Measurements from ENCODE around the gene SKIL. TPM values are rescaled to one million over a fixed set of nuclear protein-coding genes. Genes with fewer than 3 reads are reported as not detected.

The SKIL gene
- total RNA-seq, 1 donor from 2014 or later: 29.4 TPM

GRCh38 chr3:170372190-170372879 lies 14.8 kb downstream of the SKIL start:
- intact Hi-C loops (cut with micrococcal nuclease): no loop called here
- H3K4me3 Mint-ChIP-seq: no peak overlapping the region
- no peaks in the 10 kb centered on the region for H3K27me3 Mint-ChIP-seq (ENCODE audit: insufficient read depth)
- H3K27ac Mint-ChIP-seq: no peak overlapping the region
- H3K4me1 Mint-ChIP-seq (ENCODE audit: low read depth): peaks cover 11% of the 10 kb centered on the region
- DNase-seq (ENCODE audit: low spot score): no peak
- H3K36me3 Mint-ChIP-seq (ENCODE audit: low read depth): peaks cover 8% of the 10 kb centered on the region
- no peaks in the 10 kb centered on the region for H3K9me3 Mint-ChIP-seq

GRCh38 chr3:170383567-170383966 lies 26.1 kb downstream of the SKIL start:
- H3K4me1 Mint-ChIP-seq (ENCODE audit: low read depth): no peaks in the 10 kb centered on the region
- H3K36me3 Mint-ChIP-seq (ENCODE audit: low read depth): peaks cover 28% of the 10 kb centered on the region
- H3K27ac Mint-ChIP-seq: no peak overlapping the region
- no peak for DNase-seq (ENCODE audit: low spot score)
- H3K27me3 Mint-ChIP-seq (ENCODE audit: insufficient read depth): no peaks in the 10 kb centered on the region
- peaks cover 4% of the 10 kb centered on the region for H3K9me3 Mint-ChIP-seq
- intact Hi-C loops (cut with micrococcal nuclease): no loop called here
- no peak overlapping the region for H3K4me3 Mint-ChIP-seq

GRCh38 chr3:170386468-170386867 lies 29.0 kb downstream of the SKIL start:
- peaks cover 33% of the 10 kb centered on the region for H3K36me3 Mint-ChIP-seq (ENCODE audit: low read depth)
- H3K9me3 Mint-ChIP-seq: peaks cover 4% of the 10 kb centered on the region
- no peak for DNase-seq (ENCODE audit: low spot score)
- no peaks in the 10 kb centered on the region for H3K4me1 Mint-ChIP-seq (ENCODE audit: low read depth)
- H3K27me3 Mint-ChIP-seq (ENCODE audit: insufficient read depth): no peaks in the 10 kb centered on the region
- no peak overlapping the region for H3K27ac Mint-ChIP-seq
- no peak overlapping the region for H3K4me3 Mint-ChIP-seq
- intact Hi-C loops (cut with micrococcal nuclease): no loop called here

GRCh38 chr3:170387950-170388349 lies 30.4 kb downstream of the SKIL start:
- DNase-seq (ENCODE audit: low spot score): no peak
- no peak overlapping the region for H3K27ac Mint-ChIP-seq
- intact Hi-C loops (cut with micrococcal nuclease): no loop called here
- no peaks in the 10 kb centered on the region for H3K4me1 Mint-ChIP-seq (ENCODE audit: low read depth)
- H3K27me3 Mint-ChIP-seq (ENCODE audit: insufficient read depth): no peaks in the 10 kb centered on the region
- peaks cover 4% of the 10 kb centered on the region for H3K9me3 Mint-ChIP-seq
- no peak overlapping the region for H3K4me3 Mint-ChIP-seq
- H3K36me3 Mint-ChIP-seq (ENCODE audit: low read depth): peaks cover 38% of the 10 kb centered on the region

GRCh38 chr3:170391108-170391507 lies 33.6 kb downstream of the SKIL start:
- H3K27me3 Mint-ChIP-seq (ENCODE audit: insufficient read depth): no peaks in the 10 kb centered on the region
- H3K4me3 Mint-ChIP-seq: no peak overlapping the region
- no peak for DNase-seq (ENCODE audit: low spot score)

GRCh38 chr3:170397685-170398084 lies 40.2 kb downstream of the SKIL start:
- H3K36me3 Mint-ChIP-seq (ENCODE audit: low read depth): no peaks in the 10 kb centered on the region
- intact Hi-C loops (cut with micrococcal nuclease): no loop called here
- no peaks in the 10 kb centered on the region for H3K27me3 Mint-ChIP-seq (ENCODE audit: insufficient read depth)
- H3K4me1 Mint-ChIP-seq (ENCODE audit: low read depth): no peaks in the 10 kb centered on the region
- H3K27ac Mint-ChIP-seq: no peak overlapping the region
- no peaks in the 10 kb centered on the region for H3K9me3 Mint-ChIP-seq
- H3K4me3 Mint-ChIP-seq: no peak overlapping the region
- DNase-seq (ENCODE audit: low spot score): no peak

More at GRCh38 chr3:170391108-170391507, 33.6 kb downstream of the SKIL start:
- Mint-ChIP-seq H3K27ac (no peak overlapping the region), H3K36me3 (ENCODE audit: low read depth) (peaks cover 28% of the 10 kb centered on the region), H3K4me1 (ENCODE audit: low read depth) (no peaks in the 10 kb centered on the region), H3K9me3 (peaks cover 4% of the 10 kb centered on the region)
- intact Hi-C loops (cut with micrococcal nuclease): no loop called here

GRCh38 chr3:170405101-170405500 lies 47.6 kb downstream of the SKIL start:
- no peak overlapping the region for H3K27ac Mint-ChIP-seq
- peaks cover 4% of the 10 kb centered on the region for H3K27me3 Mint-ChIP-seq (ENCODE audit: insufficient read depth)
- no peaks in the 10 kb centered on the region for H3K4me1 Mint-ChIP-seq (ENCODE audit: low read depth)
- DNase-seq (ENCODE audit: low spot score): no peak
- no peaks in the 10 kb centered on the region for H3K9me3 Mint-ChIP-seq
- intact Hi-C loops (cut with micrococcal nuclease): no loop called here
- no peaks in the 10 kb centered on the region for H3K36me3 Mint-ChIP-seq (ENCODE audit: low read depth)
- H3K4me3 Mint-ChIP-seq: no peak overlapping the region

GRCh38 chr3:170410428-170411029 lies 53.0 kb downstream of the SKIL start:
- intact Hi-C loops (cut with micrococcal nuclease): loop anchor here (5.0 kb wide), 2 partner anchors 457 to 548 kb away; no protein-coding TSS in a partner anchor
- Mint-ChIP-seq H3K4me3 (no peak overlapping the region), H3K9me3 (no peaks in the 10 kb centered on the region), H3K36me3 (ENCODE audit: low read depth) (no peaks in the 10 kb centered on the region), H3K27me3 (ENCODE audit: insufficient read depth) (peaks cover 11% of the 10 kb centered on the region), H3K4me1 (ENCODE audit: low read depth) (no peaks in the 10 kb centered on the region), H3K27ac (no peak overlapping the region)
- DNase-seq (ENCODE audit: low spot score): no peak

GRCh38 chr3:170413291-170413690 lies 55.8 kb downstream of the SKIL start:
- no peaks in the 10 kb centered on the region for H3K36me3 Mint-ChIP-seq (ENCODE audit: low read depth)
- no peak overlapping the region for H3K27ac Mint-ChIP-seq
- no peak overlapping the region for H3K4me3 Mint-ChIP-seq
- no peak for DNase-seq (ENCODE audit: low spot score)
- peaks cover 33% of the 10 kb centered on the region for H3K27me3 Mint-ChIP-seq (ENCODE audit: insufficient read depth)
- H3K9me3 Mint-ChIP-seq: no peaks in the 10 kb centered on the region
- H3K4me1 Mint-ChIP-seq (ENCODE audit: low read depth): peaks cover 3% of the 10 kb centered on the region
- intact Hi-C loops (cut with micrococcal nuclease): loop anchor here (5.0 kb wide), 2 partner anchors 454 to 551 kb away; no protein-coding TSS in a partner anchor

GRCh38 chr3:170414202-170414663 lies 56.7 kb downstream of the SKIL start:
- Mint-ChIP-seq H3K9me3 (no peaks in the 10 kb centered on the region), H3K27me3 (ENCODE audit: insufficient read depth) (peaks cover 37% of the 10 kb centered on the region), H3K4me3 (no peak overlapping the region), H3K36me3 (ENCODE audit: low read depth) (no peaks in the 10 kb centered on the region), H3K27ac (no peak overlapping the region), H3K4me1 (ENCODE audit: low read depth) (peaks cover 5% of the 10 kb centered on the region)
- DNase-seq (ENCODE audit: low spot score): peak; percentile 17
- intact Hi-C loops (cut with micrococcal nuclease): loop anchor here (1.0 to 5.0 kb wide), 6 partner anchors 104 to 552 kb away; no protein-coding TSS in a partner anchor

- Mint-ChIP-seq H3K36me3 (ENCODE audit: low read depth) (no peaks in the 10 kb centered on the region), H3K27ac (no peak overlapping the region), H3K27me3 (ENCODE audit: insufficient read depth) (peaks cover 53% of the 10 kb centered on the region), H3K4me3 (no peak overlapping the region), H3K9me3 (no peaks in the 10 kb centered on the region), H3K4me1 (ENCODE audit: low read depth) (peaks cover 10% of the 10 kb centered on the region)
- no peak for DNase-seq (ENCODE audit: low spot score)
- intact Hi-C loops (cut with micrococcal nuclease): loop anchor here (5.0 kb wide), 1 partner anchor 165 kb away; no protein-coding TSS in a partner anchor
These were observed 59.6 kb downstream of the SKIL start for GRCh38 chr3:170417090-170417489.

GRCh38 chr3:170418422-170419398 lies 61.2 kb downstream of the SKIL start, which contains the start of gene CLDN11:
CLDN11 (plus strand) TSS chr3:170418868; CDS start chr3:170419067, 199 bp downstream.
- DNase-seq (ENCODE audit: low spot score): no peak
- intact Hi-C loops (cut with micrococcal nuclease): loop anchor here (5.0 kb wide), 1 partner anchor 164 kb away; no protein-coding TSS in a partner anchor
- H3K9me3 Mint-ChIP-seq: no peaks in the 10 kb centered on the region
- no peaks in the 10 kb centered on the region for H3K36me3 Mint-ChIP-seq (ENCODE audit: low read depth)
- peaks cover 10% of the 10 kb centered on the region for H3K4me1 Mint-ChIP-seq (ENCODE audit: low read depth)
- H3K27me3 Mint-ChIP-seq (ENCODE audit: insufficient read depth): peaks cover 51% of the 10 kb centered on the region
- H3K4me3 Mint-ChIP-seq: peak within 1 kb of the TSS; percentile 66
- H3K27ac Mint-ChIP-seq: no peak within 1 kb of the TSS

Measured in activated T-helper 1 cell treated with anti-CD3 and anti-CD28 coated beads, Interleukin-12 subunit alpha, Interleukin-12 subunit beta, Interleukin-2, Interleukin-4 antibody, amounts not matched to agents 30 ng/mL and 10 ng/mL and 1 ng/mL, durations not matched to agents 14 hours and 24 hours and 36 hours (primary cell).